Measurements from ENCODE around the gene IGFL1. TPM values are rescaled to one million over a fixed set of nuclear protein-coding genes. Genes with fewer than 3 reads are reported as not detected.

Gene IGFL1
- total and polyA plus RNA-seq, 2 donors (not counting 1 experiment from before 2014, with no cell fraction given) = 0.15 TPM; not detected in 1

GRCh38 chr19:46204008-46204407 is 25.5 kb upstream of the IGFL1 start:
- no peaks in the 10 kb centered on the region for H3K36me3 ChIP-seq (replicated peaks in 1 of 2; ENCODE audit: control extremely low read depth in 1 of 2, control insufficient read depth in 1 of 2, extremely low read depth in 1 of 2, insufficient read depth in 2 of 2, low read length in 1 of 2)
- H3K9me3 ChIP-seq (ENCODE audit: control extremely low read depth in 1 of 3, control insufficient read depth in 2 of 3, insufficient read depth in 1 of 3, low read length in 2 of 3) = no peaks in the 10 kb centered on the region
- Mint-ChIP-seq H3K9me3 (ENCODE audit: insufficient read depth) (no peaks in the 10 kb centered on the region), H3K27me3 (peaks cover 46% of the 10 kb centered on the region), H3K27ac (no peak overlapping the region), H3K4me1 (no peaks in the 10 kb centered on the region), H3K4me3 (no peak overlapping the region)
- WGBS (ENCODE audit: insufficient coverage) = 74% methylated on average over 5 of the region's 5 CpGs
- POLR2A ChIA-PET = no interaction called here
- no peaks in the 10 kb centered on the region for H4K20me1 ChIP-seq (ENCODE audit: control insufficient read depth, insufficient read depth, low read length, poor library complexity, severe bottlenecking)
- ATAC-seq (ENCODE audit: low read depth) (no peak), DNase-seq (no peak)
- intact Hi-C loops (cut with micrococcal nuclease) = no loop called here
- peaks cover 0 to 10% (median 0%) of the 10 kb centered on the region in 4 experiments for H3K27me3 ChIP-seq (replicated peaks in 1 of 4; ENCODE audit: control extremely low read depth in 1 of 4, control insufficient read depth in 3 of 4, insufficient read depth in 4 of 4, low read length in 3 of 4)
- H3K9ac ChIP-seq (ENCODE audit: low read length) = no peak overlapping the region
- CTCF ChIA-PET = no interaction called here
- no peaks in the 10 kb centered on the region for H3K79me2 ChIP-seq (ENCODE audit: control insufficient read depth, insufficient read depth, low read length)
- H3K4me2 ChIP-seq (replicated peaks; ENCODE audit: low read depth, low read length, poor library complexity, severe bottlenecking) = no peak overlapping the region
- no peak overlapping the region for H3K4me3 ChIP-seq (ENCODE audit: control extremely low read depth in 1 of 5, extremely low read depth in 1 of 5, insufficient read depth in 1 of 5, low read depth in 2 of 5, low read length in 4 of 5)
- H2AFZ ChIP-seq (ENCODE audit: insufficient read depth, low read depth, low read length, poor library complexity, severe bottlenecking) = no peak overlapping the region
- no peaks in the 10 kb centered on the region for H3K4me1 ChIP-seq (ENCODE audit: control insufficient read depth in 2 of 2, insufficient read depth in 2 of 2, low read length in 2 of 2)
- no peak for TF ChIP-seq EZH2 (IDR thresholded peaks at IDR 0.05; ENCODE audit: borderline replicate concordance, insufficient read depth, low read depth, low read length, poor library complexity, severe bottlenecking)
- no peak overlapping the region for H3K27ac ChIP-seq (ENCODE audit: low read length in 2 of 2)

- intact Hi-C loops (cut with micrococcal nuclease) = no loop called here
- ATAC-seq (ENCODE audit: low read depth) (no peak), DNase-seq (no peak)
- no peak overlapping the region for H3K27ac ChIP-seq (ENCODE audit: low read length in 2 of 2)
- no peak overlapping the region for H2AFZ ChIP-seq (ENCODE audit: insufficient read depth, low read depth, low read length, poor library complexity, severe bottlenecking)
- Mint-ChIP-seq H3K27me3 (peaks cover 55% of the 10 kb centered on the region), H3K9me3 (ENCODE audit: insufficient read depth) (no peaks in the 10 kb centered on the region), H3K27ac (no peak overlapping the region), H3K4me1 (no peaks in the 10 kb centered on the region), H3K4me3 (no peak overlapping the region)
- no peak overlapping the region for H3K4me2 ChIP-seq (replicated peaks; ENCODE audit: low read depth, low read length, poor library complexity, severe bottlenecking)
- H3K4me3 ChIP-seq (ENCODE audit: control extremely low read depth in 1 of 5, extremely low read depth in 1 of 5, insufficient read depth in 1 of 5, low read depth in 2 of 5, low read length in 4 of 5) = no peak overlapping the region
- 74% methylated on average over 5 of the region's 6 CpGs for WGBS (ENCODE audit: insufficient coverage)
- H3K4me1 ChIP-seq (ENCODE audit: control insufficient read depth in 2 of 2, insufficient read depth in 2 of 2, low read length in 2 of 2) = no peaks in the 10 kb centered on the region
- H3K27me3 ChIP-seq (replicated peaks in 1 of 4; ENCODE audit: control extremely low read depth in 1 of 4, control insufficient read depth in 3 of 4, insufficient read depth in 4 of 4, low read length in 3 of 4) = peaks cover 0 to 12% (median 0%) of the 10 kb centered on the region in 4 experiments
- no peaks in the 10 kb centered on the region for H3K9me3 ChIP-seq (ENCODE audit: control extremely low read depth in 1 of 3, control insufficient read depth in 2 of 3, insufficient read depth in 1 of 3, low read length in 2 of 3)
- H3K9ac ChIP-seq (ENCODE audit: low read length) = no peak overlapping the region
- H3K79me2 ChIP-seq (ENCODE audit: control insufficient read depth, insufficient read depth, low read length) = no peaks in the 10 kb centered on the region
- POLR2A ChIA-PET = no interaction called here
- H4K20me1 ChIP-seq (ENCODE audit: control insufficient read depth, insufficient read depth, low read length, poor library complexity, severe bottlenecking) = no peaks in the 10 kb centered on the region
- TF ChIP-seq, protein P1, sequence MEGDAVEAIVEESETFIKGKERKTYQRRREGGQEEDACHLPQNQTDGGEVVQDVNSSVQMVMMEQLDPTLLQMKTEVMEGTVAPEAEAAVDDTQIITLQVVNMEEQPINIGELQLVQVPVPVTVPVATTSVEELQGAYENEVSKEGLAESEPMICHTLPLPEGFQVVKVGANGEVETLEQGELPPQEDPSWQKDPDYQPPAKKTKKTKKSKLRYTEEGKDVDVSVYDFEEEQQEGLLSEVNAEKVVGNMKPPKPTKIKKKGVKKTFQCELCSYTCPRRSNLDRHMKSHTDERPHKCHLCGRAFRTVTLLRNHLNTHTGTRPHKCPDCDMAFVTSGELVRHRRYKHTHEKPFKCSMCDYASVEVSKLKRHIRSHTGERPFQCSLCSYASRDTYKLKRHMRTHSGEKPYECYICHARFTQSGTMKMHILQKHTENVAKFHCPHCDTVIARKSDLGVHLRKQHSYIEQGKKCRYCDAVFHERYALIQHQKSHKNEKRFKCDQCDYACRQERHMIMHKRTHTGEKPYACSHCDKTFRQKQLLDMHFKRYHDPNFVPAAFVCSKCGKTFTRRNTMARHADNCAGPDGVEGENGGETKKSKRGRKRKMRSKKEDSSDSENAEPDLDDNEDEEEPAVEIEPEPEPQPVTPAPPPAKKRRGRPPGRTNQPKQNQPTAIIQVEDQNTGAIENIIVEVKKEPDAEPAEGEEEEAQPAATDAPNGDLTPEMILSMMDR (IDR thresholded peaks at IDR 0.05) = no peak
- no peak for TF ChIP-seq EZH2 (IDR thresholded peaks at IDR 0.05; ENCODE audit: borderline replicate concordance, insufficient read depth, low read depth, low read length, poor library complexity, severe bottlenecking)
- CTCF ChIA-PET = no interaction called here
- H3K36me3 ChIP-seq (replicated peaks in 1 of 2; ENCODE audit: control extremely low read depth in 1 of 2, control insufficient read depth in 1 of 2, extremely low read depth in 1 of 2, insufficient read depth in 2 of 2, low read length in 1 of 2) = no peaks in the 10 kb centered on the region
Observed at GRCh38 chr19:46205183-46205984, 24.2 kb upstream of the IGFL1 start.

Measured in B cell (primary cell).